MM.1S (cell line): ENCODE results near the gene ACIN1.

Source experiments
- DNase-seq: peaks from one replicate; pipeline ENCODE4 v3.0.0-alpha.2; 2015
- H2AFZ ChIP-seq: fragments of 300-600 bp; sonication (generic); 2 replicates; pipeline ENCODE4 v1.6.0; 2016; ENCODE audit warnings: antibody characterized with exemption, low read length
- H3F3A ChIP-seq: fragments of 300-600 bp; sonication (generic); 2 replicates; pipeline ENCODE4 v1.6.1; 2016; ENCODE audit warnings: mild to moderate bottlenecking, antibody characterized with exemption, low read length, moderate library complexity, mixed read lengths; ENCODE audit not compliant: insufficient read depth
- H3K27ac ChIP-seq: fragments of 300-600 bp; sonication (generic); 2 replicates; pipeline ENCODE4 v1.5.1; 2016; ENCODE audit warnings: mild to moderate bottlenecking, low read length
- H3K27me3 ChIP-seq: fragments of 300-600 bp; sonication (generic); replicated peaks from 2 replicates; pipeline ENCODE4 v1.6.0; 2016; ENCODE audit warnings: low read length; ENCODE audit not compliant: insufficient read depth
- H3K36me3 ChIP-seq: fragments of 300-600 bp; sonication (generic); replicated peaks from 2 replicates; pipeline ENCODE4 v1.6.1; 2016; ENCODE audit warnings: mild to moderate bottlenecking, low read length, mixed read lengths; ENCODE audit not compliant: insufficient read depth
- H3K4me1 ChIP-seq: fragments of 300-600 bp; sonication (generic); 2 replicates; pipeline ENCODE4 v1.6.1; 2016; ENCODE audit warnings: low read length, mixed read lengths
- H3K4me2 ChIP-seq: fragments of 300-600 bp; sonication (generic); 2 replicates; pipeline ENCODE4 v1.6.0; 2016; ENCODE audit warnings: low read depth, low read length
- H3K4me3 ChIP-seq: fragments of 300-600 bp; sonication (generic); 2 replicates; pipeline ENCODE4 v1.5.1; 2016; ENCODE audit warnings: low read length, mixed read lengths
- H3K79me2 ChIP-seq: fragments of 300-600 bp; sonication (generic); 2 replicates; pipeline ENCODE4 v1.6.1; 2016; ENCODE audit warnings: mixed run types, low read length, mixed read lengths
- H3K9ac ChIP-seq: fragments of 300-600 bp; sonication (generic); 2 replicates; pipeline ENCODE4 v1.6.1; 2016; ENCODE audit warnings: low read length, mixed read lengths
- H3K9me2 ChIP-seq: fragments of 300-600 bp; sonication (generic); replicated peaks from 2 replicates; pipeline ENCODE4 v1.6.1; 2016; ENCODE audit warnings: mild to moderate bottlenecking, low read length, mixed read lengths; ENCODE audit not compliant: insufficient read depth
- H3K9me3 ChIP-seq: fragments of 300-600 bp; sonication (generic); replicated peaks from 2 replicates; pipeline ENCODE4 v1.6.1; 2016; ENCODE audit warnings: mild to moderate bottlenecking, low read length, mixed read lengths; ENCODE audit not compliant: insufficient read depth
- H4K20me1 ChIP-seq: fragments of 300-600 bp; sonication (generic); 2 replicates; pipeline ENCODE4 v1.6.1; 2016; ENCODE audit warnings: mild to moderate bottlenecking, low read length, moderate library complexity, mixed read lengths; ENCODE audit not compliant: insufficient read depth
- EZH2 ChIP-seq: fragments of 300-600 bp; sonication (generic); optimal IDR thresholded peaks from 2 replicates; pipeline ENCODE3; 2017; ENCODE audit warnings: low read depth, mild to moderate bottlenecking, antibody characterized with exemption, low read length, mixed read lengths
- EZH2phosphoT487 ChIP-seq: fragments of 300-600 bp; sonication (generic); IDR thresholded peaks from 2 replicates; pipeline ENCODE4 v1.6.1; 2018; ENCODE audit warnings: antibody characterized with exemption, low read length
- TF ChIP-seq, protein P1 (sequence below): fragments of 300-600 bp; sonication (generic); IDR thresholded peaks from 2 replicates; pipeline ENCODE4 v1.5.1; 2016; ENCODE audit warnings: antibody characterized with exemption, low read length, mixed read lengths

The ACIN1 gene

DNA sequence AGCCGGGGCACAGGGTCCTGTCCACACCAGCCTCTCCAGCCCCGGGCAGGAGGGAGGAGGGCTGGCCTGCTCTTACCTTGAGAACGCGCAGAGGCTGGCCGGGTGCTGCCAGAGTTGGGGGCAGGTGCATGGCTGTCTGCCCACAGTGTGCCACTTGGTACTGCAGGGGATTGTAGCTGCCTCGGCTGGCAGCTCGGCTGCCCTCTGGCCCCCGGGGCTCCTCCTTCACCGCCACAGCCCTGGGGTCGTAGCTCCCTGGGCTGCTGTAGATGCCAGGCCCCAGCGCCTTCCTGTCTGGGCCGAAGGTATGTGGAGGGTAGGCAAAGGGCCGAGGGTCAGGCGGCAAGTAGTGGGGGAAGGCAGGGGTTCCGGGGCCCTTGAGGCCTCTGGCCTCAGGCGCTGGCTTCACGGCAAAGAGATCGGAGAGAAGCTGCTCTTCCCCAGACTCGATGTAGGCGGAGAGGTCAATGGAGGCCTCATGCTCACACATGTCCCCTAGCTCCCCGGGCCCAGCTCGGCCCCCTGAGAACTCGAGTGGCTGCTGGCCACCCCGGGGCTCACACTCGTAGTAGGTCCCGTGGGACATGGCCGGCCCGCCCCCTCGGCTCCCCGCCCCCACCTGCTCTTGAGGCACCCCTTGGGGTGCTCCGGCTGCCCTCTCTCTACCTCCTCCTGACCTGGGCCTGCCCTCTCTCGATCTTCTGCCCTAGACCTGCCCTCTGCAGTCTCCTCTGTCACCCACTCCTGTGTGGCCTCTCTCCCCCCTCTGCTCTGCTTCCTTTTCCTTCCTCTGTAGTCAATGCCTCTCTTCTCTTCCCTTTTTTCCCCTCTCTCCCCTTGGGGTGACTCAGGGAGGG lies 23.8 kb upstream of the ACIN1 start, which contains the start of gene CEBPE:
Gene CEBPE (minus strand): TSS at position 750 of the 857 bp plus-strand sequence. CDS start 164 bp downstream, at position 586.
- no peak within 1 kb of the TSS for H2AFZ ChIP-seq
- H3K9ac ChIP-seq: no peak within 1 kb of the TSS
- H3F3A ChIP-seq: peaks cover 5% of the 10 kb centered on the region; the same call in 1 of the 2 replicates
- H3K4me2 ChIP-seq: no peak within 1 kb of the TSS
- H3K4me3 ChIP-seq: no peak within 1 kb of the TSS
- no peaks in the 10 kb centered on the region for H3K9me3 ChIP-seq
- H4K20me1 ChIP-seq: no peaks in the 10 kb centered on the region
- H3K4me1 ChIP-seq: peaks cover 11% of the 10 kb centered on the region
- H3K9me2 ChIP-seq: no peaks in the 10 kb centered on the region
- H3K27me3 ChIP-seq: no peaks in the 10 kb centered on the region
- H3K27ac ChIP-seq: no peak within 1 kb of the TSS
- H3K79me2 ChIP-seq: no peaks in the 10 kb centered on the region
- no peak for DNase-seq
- TF ChIP-seq EZH2phosphoT487 (no peak), EZH2 (no peak)
- TF ChIP-seq, protein P1, sequence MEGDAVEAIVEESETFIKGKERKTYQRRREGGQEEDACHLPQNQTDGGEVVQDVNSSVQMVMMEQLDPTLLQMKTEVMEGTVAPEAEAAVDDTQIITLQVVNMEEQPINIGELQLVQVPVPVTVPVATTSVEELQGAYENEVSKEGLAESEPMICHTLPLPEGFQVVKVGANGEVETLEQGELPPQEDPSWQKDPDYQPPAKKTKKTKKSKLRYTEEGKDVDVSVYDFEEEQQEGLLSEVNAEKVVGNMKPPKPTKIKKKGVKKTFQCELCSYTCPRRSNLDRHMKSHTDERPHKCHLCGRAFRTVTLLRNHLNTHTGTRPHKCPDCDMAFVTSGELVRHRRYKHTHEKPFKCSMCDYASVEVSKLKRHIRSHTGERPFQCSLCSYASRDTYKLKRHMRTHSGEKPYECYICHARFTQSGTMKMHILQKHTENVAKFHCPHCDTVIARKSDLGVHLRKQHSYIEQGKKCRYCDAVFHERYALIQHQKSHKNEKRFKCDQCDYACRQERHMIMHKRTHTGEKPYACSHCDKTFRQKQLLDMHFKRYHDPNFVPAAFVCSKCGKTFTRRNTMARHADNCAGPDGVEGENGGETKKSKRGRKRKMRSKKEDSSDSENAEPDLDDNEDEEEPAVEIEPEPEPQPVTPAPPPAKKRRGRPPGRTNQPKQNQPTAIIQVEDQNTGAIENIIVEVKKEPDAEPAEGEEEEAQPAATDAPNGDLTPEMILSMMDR: no peak
- H3K36me3 ChIP-seq: no peaks in the 10 kb centered on the region

DNA sequence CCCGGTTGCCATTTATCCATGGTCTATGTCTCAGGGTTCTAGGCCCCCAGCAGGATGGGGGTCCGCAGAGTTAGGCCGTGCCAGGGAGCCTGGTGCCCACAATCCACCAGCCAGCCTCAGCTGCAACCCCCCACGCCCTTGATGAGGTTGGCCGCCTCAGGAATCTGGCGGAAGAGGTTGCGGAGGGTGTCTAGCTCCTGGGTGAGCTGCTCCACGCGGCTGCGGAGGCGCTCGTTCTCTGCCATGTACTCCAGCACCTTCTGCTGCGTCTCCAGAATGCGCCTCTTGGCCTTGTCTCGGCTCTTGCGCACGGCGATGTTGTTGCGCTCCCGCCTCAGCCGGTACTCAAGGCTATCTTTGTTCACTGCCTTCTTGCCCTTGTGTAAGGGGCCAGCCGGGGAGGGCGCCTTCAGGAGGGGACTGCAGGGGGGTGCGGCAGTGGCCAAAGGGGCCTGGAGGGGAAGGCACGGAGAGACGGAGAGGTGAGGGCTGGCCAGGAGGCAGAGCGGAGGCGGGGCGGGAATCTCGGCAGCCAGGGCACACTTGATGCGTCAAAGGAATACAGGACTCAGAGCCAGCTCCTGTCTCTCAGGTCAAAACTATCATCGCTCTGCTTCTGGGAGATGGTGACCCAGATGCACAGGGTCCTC lies 22.6 kb upstream of the ACIN1 start:
- Histone ChIP-seq H3K9ac (no peak overlapping the region), H3K79me2 (no peaks in the 10 kb centered on the region), H3K9me3 (no peaks in the 10 kb centered on the region), H4K20me1 (no peaks in the 10 kb centered on the region), H3K27me3 (no peaks in the 10 kb centered on the region), H3K36me3 (no peaks in the 10 kb centered on the region), H3K4me1 (peaks cover 11% of the 10 kb centered on the region), H3K4me3 (no peak overlapping the region), H3F3A (peaks cover 5% of the 10 kb centered on the region; the same call in 1 of the 2 replicates), H3K9me2 (no peaks in the 10 kb centered on the region), H3K4me2 (no peak overlapping the region), H3K27ac (no peak overlapping the region), H2AFZ (no peak overlapping the region)
- no peak for DNase-seq
- TF ChIP-seq, protein P1: no peak
- TF ChIP-seq EZH2: no peak
- TF ChIP-seq EZH2phosphoT487: no peak

DNA sequence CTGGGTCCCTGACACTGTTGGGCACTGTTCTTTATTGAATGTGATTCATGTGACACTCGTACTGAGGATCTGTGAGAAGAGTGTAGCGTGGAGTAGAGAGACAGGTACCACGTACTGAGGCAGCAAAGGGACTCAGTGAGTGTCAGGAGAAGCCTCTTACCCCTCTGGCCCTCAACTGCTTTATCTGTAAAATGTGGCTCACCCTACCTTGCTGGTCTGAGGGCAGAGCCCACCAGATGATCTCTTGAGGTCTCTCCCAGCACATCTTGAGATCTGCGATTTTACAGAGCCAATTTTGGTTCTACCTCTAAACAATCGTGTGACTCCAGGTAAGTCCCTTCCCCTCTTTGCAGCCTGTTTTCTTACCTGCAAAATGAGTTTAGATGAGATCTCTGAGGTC lies 21.0 kb upstream of the ACIN1 start:
- H3K36me3 ChIP-seq: no peaks in the 10 kb centered on the region
- DNase-seq: no peak
- TF ChIP-seq EZH2: no peak
- no peak overlapping the region for H2AFZ ChIP-seq
- no peaks in the 10 kb centered on the region for H3K79me2 ChIP-seq
- H3K27ac ChIP-seq: no peak overlapping the region
- H3K9me2 ChIP-seq: no peaks in the 10 kb centered on the region
- no peaks in the 10 kb centered on the region for H3K9me3 ChIP-seq
- H3K4me2 ChIP-seq: no peak overlapping the region
- no peaks in the 10 kb centered on the region for H4K20me1 ChIP-seq
- no peak overlapping the region for H3K9ac ChIP-seq
- peaks cover under 1% of the 10 kb centered on the region; the same call in 1 of the 2 replicates for H3F3A ChIP-seq
- no peaks in the 10 kb centered on the region; the same call in 1 of the 2 replicates for H3K27me3 ChIP-seq
- H3K4me1 ChIP-seq: peaks cover under 1% of the 10 kb centered on the region; the same call in 1 of the 2 replicates
- no peak overlapping the region for H3K4me3 ChIP-seq
